HepG2 (cell line): Measurements from ENCODE around the gene LARP1.

Experiments
- ATF2 ChIP-seq: sonication (generic); formaldehyde crosslinking; IDR thresholded peaks from 2 replicates; pipeline ENCODE4 v1.4.0; 2020; ENCODE audit warnings: missing genetic modification reagents
- DMTF1 ChIP-seq: sonication (generic); formaldehyde crosslinking; IDR thresholded peaks from 2 replicates; pipeline ENCODE4 v1.4.0; 2020; ENCODE audit warnings: mild to moderate bottlenecking, missing genetic modification reagents
- E2F5 ChIP-seq: sonication (generic); formaldehyde crosslinking; conservative IDR thresholded peaks from 2 replicates; pipeline ENCODE4 v1.4.0; 2020; ENCODE audit warnings: missing genetic modification reagents
- EZH2 ChIP-seq: conservative IDR thresholded peaks from 2 replicates; pipeline ENCODE4 v1.6.1; 2012; ENCODE audit warnings: mild to moderate bottlenecking, low read depth, low read length, moderate library complexity
- IRF2 ChIP-seq: IDR thresholded peaks from 2 replicates; pipeline ENCODE4 v1.6.1; 2018; ENCODE audit warnings: missing genetic modification reagents, missing compliant biosample characterization
- JUNB ChIP-seq: sonication (generic); formaldehyde crosslinking; IDR thresholded peaks from 2 replicates; pipeline ENCODE4 v1.8.0; 2022; ENCODE audit warnings: missing genetic modification reagents, mild to moderate bottlenecking, borderline replicate concordance
- KDM5B ChIP-seq: sonication (generic); formaldehyde crosslinking; IDR thresholded peaks from 2 replicates; pipeline ENCODE4 v1.4.0; 2020; ENCODE audit warnings: missing genetic modification reagents, mild to moderate bottlenecking, borderline replicate concordance
- PATZ1 ChIP-seq: sonication (generic); formaldehyde crosslinking; IDR thresholded peaks from 2 replicates; pipeline ENCODE4 v1.4.0; 2020; ENCODE audit warnings: missing genetic modification reagents
- ZNF501 ChIP-seq: sonication (generic); formaldehyde crosslinking; IDR thresholded peaks from 2 replicates; pipeline ENCODE4 v1.5.1; 2020; ENCODE audit warnings: mild to moderate bottlenecking, moderate library complexity, missing genetic modification reagents
- ZNF607 ChIP-seq: sonication (generic); formaldehyde crosslinking; IDR thresholded peaks from 2 replicates; pipeline ENCODE4 v1.5.1; 2020; ENCODE audit warnings: missing genetic modification reagents, mild to moderate bottlenecking, borderline replicate concordance
- ZNF883 ChIP-seq: sonication (generic); formaldehyde crosslinking; IDR thresholded peaks from 2 replicates; pipeline ENCODE4 v1.5.1; 2020; ENCODE audit warnings: mild to moderate bottlenecking, missing genetic modification reagents; ENCODE audit errors: not compliant biosample characterization
- TF ChIP-seq, protein P1 (sequence below): IDR thresholded peaks from 2 replicates; pipeline ENCODE4 v1.6.1; 2016; ENCODE audit warnings: low read depth
- TF ChIP-seq, protein P2 (sequence below): sonication (generic); formaldehyde crosslinking; IDR thresholded peaks from 2 replicates; pipeline ENCODE4 v1.5.0; 2020; ENCODE audit warnings: mild to moderate bottlenecking, missing genetic modification reagents, moderate library complexity
- TF ChIP-seq, protein P3 (sequence below): sonication (generic); formaldehyde crosslinking; IDR thresholded peaks from 2 replicates; pipeline ENCODE4 v1.4.0; 2020; ENCODE audit warnings: low read depth, mild to moderate bottlenecking, missing genetic modification reagents

DNA sequence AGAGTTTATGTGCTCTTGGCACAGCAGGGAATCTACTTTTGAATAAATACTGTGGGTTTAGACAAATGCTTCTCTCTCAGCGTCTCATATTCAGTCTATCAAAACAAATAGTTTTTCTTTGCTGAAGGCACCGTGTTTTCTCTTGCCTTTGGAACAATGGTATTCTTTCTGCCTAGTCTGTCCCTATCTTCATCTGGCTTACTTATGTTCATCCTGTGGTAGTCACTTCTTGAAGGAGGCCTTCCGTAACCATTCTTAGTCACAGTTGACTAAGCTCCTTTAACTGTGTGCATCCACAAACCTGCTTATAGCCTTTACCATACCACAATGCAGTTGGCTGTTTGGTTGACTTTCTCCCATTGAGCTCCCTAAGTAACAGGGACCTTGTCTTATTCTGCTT is 45.9 kb downstream of the LARP1 start:
- no peak for TF ChIP-seq ZNF883 (CRISPR knock-in tag)
- TF ChIP-seq DMTF1, result no peak
- TF ChIP-seq E2F5, result no peak
- TF ChIP-seq, protein P1, sequence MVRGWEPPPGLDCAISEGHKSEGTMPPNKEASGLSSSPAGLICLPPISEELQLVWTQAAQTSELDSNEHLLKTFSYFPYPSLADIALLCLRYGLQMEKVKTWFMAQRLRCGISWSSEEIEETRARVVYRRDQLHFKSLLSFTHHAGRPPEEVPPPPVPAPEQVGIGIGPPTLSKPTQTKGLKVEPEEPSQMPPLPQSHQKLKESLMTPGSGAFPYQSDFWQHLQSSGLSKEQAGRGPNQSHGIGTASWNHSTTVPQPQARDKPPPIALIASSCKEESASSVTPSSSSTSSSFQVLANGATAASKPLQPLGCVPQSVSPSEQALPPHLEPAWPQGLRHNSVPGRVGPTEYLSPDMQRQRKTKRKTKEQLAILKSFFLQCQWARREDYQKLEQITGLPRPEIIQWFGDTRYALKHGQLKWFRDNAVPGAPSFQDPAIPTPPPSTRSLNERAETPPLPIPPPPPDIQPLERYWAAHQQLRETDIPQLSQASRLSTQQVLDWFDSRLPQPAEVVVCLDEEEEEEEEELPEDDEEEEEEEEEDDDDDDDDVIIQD (CRISPR knock-in tag), result no peak
- TF ChIP-seq EZH2, result no peak
- TF ChIP-seq, protein P2, sequence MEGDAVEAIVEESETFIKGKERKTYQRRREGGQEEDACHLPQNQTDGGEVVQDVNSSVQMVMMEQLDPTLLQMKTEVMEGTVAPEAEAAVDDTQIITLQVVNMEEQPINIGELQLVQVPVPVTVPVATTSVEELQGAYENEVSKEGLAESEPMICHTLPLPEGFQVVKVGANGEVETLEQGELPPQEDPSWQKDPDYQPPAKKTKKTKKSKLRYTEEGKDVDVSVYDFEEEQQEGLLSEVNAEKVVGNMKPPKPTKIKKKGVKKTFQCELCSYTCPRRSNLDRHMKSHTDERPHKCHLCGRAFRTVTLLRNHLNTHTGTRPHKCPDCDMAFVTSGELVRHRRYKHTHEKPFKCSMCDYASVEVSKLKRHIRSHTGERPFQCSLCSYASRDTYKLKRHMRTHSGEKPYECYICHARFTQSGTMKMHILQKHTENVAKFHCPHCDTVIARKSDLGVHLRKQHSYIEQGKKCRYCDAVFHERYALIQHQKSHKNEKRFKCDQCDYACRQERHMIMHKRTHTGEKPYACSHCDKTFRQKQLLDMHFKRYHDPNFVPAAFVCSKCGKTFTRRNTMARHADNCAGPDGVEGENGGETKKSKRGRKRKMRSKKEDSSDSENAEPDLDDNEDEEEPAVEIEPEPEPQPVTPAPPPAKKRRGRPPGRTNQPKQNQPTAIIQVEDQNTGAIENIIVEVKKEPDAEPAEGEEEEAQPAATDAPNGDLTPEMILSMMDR (CRISPR knock-in tag), result no peak
- TF ChIP-seq ZNF607 (CRISPR knock-in tag), result no peak
- TF ChIP-seq PATZ1, result no peak
- TF ChIP-seq ZNF501 (CRISPR knock-in tag), result no peak
- no peak for TF ChIP-seq JUNB (CRISPR knock-in tag)
- no peak for TF ChIP-seq ATF2 (CRISPR knock-in tag)
- no peak for TF ChIP-seq KDM5B
- no peak for TF ChIP-seq IRF2
- TF ChIP-seq, protein P3, sequence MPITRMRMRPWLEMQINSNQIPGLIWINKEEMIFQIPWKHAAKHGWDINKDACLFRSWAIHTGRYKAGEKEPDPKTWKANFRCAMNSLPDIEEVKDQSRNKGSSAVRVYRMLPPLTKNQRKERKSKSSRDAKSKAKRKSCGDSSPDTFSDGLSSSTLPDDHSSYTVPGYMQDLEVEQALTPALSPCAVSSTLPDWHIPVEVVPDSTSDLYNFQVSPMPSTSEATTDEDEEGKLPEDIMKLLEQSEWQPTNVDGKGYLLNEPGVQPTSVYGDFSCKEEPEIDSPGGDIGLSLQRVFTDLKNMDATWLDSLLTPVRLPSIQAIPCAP (CRISPR knock-in tag), result no peak
